Keratinocyte (primary cell): ENCODE data around the gene DBI. TPM values are rescaled to one million over a fixed set of nuclear protein-coding genes. Genes with fewer than 3 reads are reported as not detected.

Source experiments
- DNase-seq: peaks from one replicate; pipeline ENCODE4 v3.0.0-alpha.2; 2011; ENCODE audit warnings: low read depth, missing footprints, low spot score
- FAIRE-seq: peaks from 2 replicates; lab custom pipeline; 2011; peaks lifted over from hg19 to GRCh38; lab: Jason Lieb, UNC
- H2AFZ ChIP-seq: 2 replicates; pipeline ENCODE4 v1.6.0; 2012; ENCODE audit warnings: low read length, control low read depth, inconsistent platforms; ENCODE audit not compliant: control insufficient read depth
- H3K27ac ChIP-seq: 2 replicates; pipeline ENCODE4 v1.5.1; 2011; ENCODE audit warnings: low read length; ENCODE audit not compliant: control insufficient read depth, insufficient read depth
- H3K27me3 ChIP-seq: 3 replicates; pipeline ENCODE4 v1.6.0; 2011; ENCODE audit warnings: low read length; ENCODE audit not compliant: control insufficient read depth, insufficient read depth; ENCODE audit errors: extremely low read depth
- H3K36me3 ChIP-seq, 2 experiments: 2 replicates in 1 of 2; 3 replicates in 1 of 2; pipeline ENCODE4 v1.5.1; 2011; ENCODE audit warnings: low read length in 2 of 2, mild to moderate bottlenecking in 1 of 2; ENCODE audit not compliant: control insufficient read depth in 2 of 2, insufficient read depth in 2 of 2; ENCODE audit errors: extremely low read depth in 1 of 2
- H3K4me1 ChIP-seq: 3 replicates; pipeline ENCODE4 v1.5.1; 2011; ENCODE audit warnings: low read length; ENCODE audit not compliant: control insufficient read depth, insufficient read depth; ENCODE audit errors: extremely low read depth
- H3K4me2 ChIP-seq: 3 replicates; pipeline ENCODE4 v1.6.0; 2011; ENCODE audit warnings: low read depth, low read length; ENCODE audit not compliant: control insufficient read depth, insufficient read depth; ENCODE audit errors: extremely low read depth
- H3K4me3 ChIP-seq, 3 experiments: fragments of 200-600 bp in 1 of 3; sonication (generic) in 1 of 3; 2 replicates in 2 of 3; 3 replicates in 1 of 3; pipeline ENCODE4 v1.5.1; 2011 to 2016; ENCODE audit warnings: low read length in 3 of 3, mild to moderate bottlenecking in 3 of 3, control low read depth in 2 of 3, inconsistent platforms in 1 of 3, low read depth in 1 of 3, mixed read lengths in 1 of 3, mixed run types in 1 of 3, moderate library complexity in 1 of 3; ENCODE audit not compliant: control insufficient read depth in 2 of 3, insufficient read depth in 2 of 3; ENCODE audit errors: extremely low read depth in 1 of 3
- H3K79me2 ChIP-seq: 2 replicates; pipeline ENCODE4 v1.6.0; 2012; ENCODE audit warnings: low read length; ENCODE audit not compliant: control insufficient read depth, insufficient read depth
- H3K9ac ChIP-seq: 3 replicates; pipeline ENCODE4 v1.6.0; 2011; ENCODE audit warnings: low read length; ENCODE audit not compliant: control insufficient read depth, insufficient read depth; ENCODE audit errors: extremely low read depth
- H3K9me1 ChIP-seq: 3 replicates; pipeline ENCODE4 v1.6.0; 2011; ENCODE audit warnings: low read length; ENCODE audit not compliant: control insufficient read depth, insufficient read depth; ENCODE audit errors: extremely low read depth
- H3K9me3 ChIP-seq: 2 replicates; pipeline ENCODE4 v1.5.1; 2012; ENCODE audit warnings: low read depth, low read length; ENCODE audit not compliant: control insufficient read depth
- H4K20me1 ChIP-seq: 3 replicates; pipeline ENCODE4 v1.6.0; 2011; ENCODE audit warnings: low read length; ENCODE audit not compliant: control insufficient read depth, insufficient read depth; ENCODE audit errors: extremely low read depth
- EZH2 ChIP-seq: IDR thresholded peaks from one replicate; pipeline ENCODE4 v1.6.1; 2012; ENCODE audit warnings: inconsistent platforms, mild to moderate bottlenecking, low read length, moderate library complexity
- dilution Hi-C: fragments of 300-500 bp; cut with MboI; formaldehyde crosslinking; loops from one replicate; pipeline ENCODE4 v1.7.0; 2020; ENCODE audit warnings: low sequenced_read_pairs; ENCODE audit not compliant: extremely low pct_ligation_motif_present
- polyA plus RNA-seq, 5 experiments: library from polyadenylated mRNA; depleted of rRNA in 3 of 5; stranded (reverse) in 3 of 5; stranded (forward) in 1 of 5; unstranded in 1 of 5; fragments of >200 nt; gene quantifications; 1 replicate in 1 of 5; 2 replicates in 3 of 5; 3 replicates in 1 of 5; pipeline versions ENCODE4 v1.2.1 to v1.2.3, GENCODE V29; 2011 to 2012; ENCODE audit warnings: missing spikeins in 2 of 5, low read depth in 1 of 5, low replicate concordance in 1 of 5
- TF ChIP-seq, protein P1 (sequence below), 3 experiments: IDR thresholded peaks in 1 of 3; conservative IDR thresholded peaks in 1 of 3; optimal IDR thresholded peaks in 1 of 3; 2 replicates in 2 of 3; 3 replicates in 1 of 3; pipeline versions ENCODE3 to v1.5.1; 2011; ENCODE audit warnings: low read length in 3 of 3, mild to moderate bottlenecking in 3 of 3, moderate library complexity in 2 of 3, control low read depth in 1 of 3, inconsistent platforms in 1 of 3; ENCODE audit not compliant: insufficient read depth in 2 of 3; ENCODE audit errors: extremely low read depth in 1 of 3

DBI gene
- polyA plus RNA-seq, 1 donor (not counting 4 experiments of a cell fraction or from before 2014, with no cell fraction given), result 590 TPM

- no peak for DNase-seq
- no peak overlapping the region for H3K9ac ChIP-seq
- no peaks in the 10 kb centered on the region for H3K9me1 ChIP-seq
- no peak overlapping the region for H3K4me3 ChIP-seq
- H2AFZ ChIP-seq, result no peak overlapping the region
- H3K36me3 ChIP-seq, result no peaks in the 10 kb centered on the region
- H3K27ac ChIP-seq, result no peak overlapping the region
- H3K4me2 ChIP-seq, result no peak overlapping the region
- dilution Hi-C loops, result no loop called here
- H3K79me2 ChIP-seq, result no peaks in the 10 kb centered on the region
- H3K4me1 ChIP-seq, result peaks cover 10% of the 10 kb centered on the region
- H4K20me1 ChIP-seq, result no peaks in the 10 kb centered on the region
- no peaks in the 10 kb centered on the region for H3K9me3 ChIP-seq
- TF ChIP-seq, protein P1, sequence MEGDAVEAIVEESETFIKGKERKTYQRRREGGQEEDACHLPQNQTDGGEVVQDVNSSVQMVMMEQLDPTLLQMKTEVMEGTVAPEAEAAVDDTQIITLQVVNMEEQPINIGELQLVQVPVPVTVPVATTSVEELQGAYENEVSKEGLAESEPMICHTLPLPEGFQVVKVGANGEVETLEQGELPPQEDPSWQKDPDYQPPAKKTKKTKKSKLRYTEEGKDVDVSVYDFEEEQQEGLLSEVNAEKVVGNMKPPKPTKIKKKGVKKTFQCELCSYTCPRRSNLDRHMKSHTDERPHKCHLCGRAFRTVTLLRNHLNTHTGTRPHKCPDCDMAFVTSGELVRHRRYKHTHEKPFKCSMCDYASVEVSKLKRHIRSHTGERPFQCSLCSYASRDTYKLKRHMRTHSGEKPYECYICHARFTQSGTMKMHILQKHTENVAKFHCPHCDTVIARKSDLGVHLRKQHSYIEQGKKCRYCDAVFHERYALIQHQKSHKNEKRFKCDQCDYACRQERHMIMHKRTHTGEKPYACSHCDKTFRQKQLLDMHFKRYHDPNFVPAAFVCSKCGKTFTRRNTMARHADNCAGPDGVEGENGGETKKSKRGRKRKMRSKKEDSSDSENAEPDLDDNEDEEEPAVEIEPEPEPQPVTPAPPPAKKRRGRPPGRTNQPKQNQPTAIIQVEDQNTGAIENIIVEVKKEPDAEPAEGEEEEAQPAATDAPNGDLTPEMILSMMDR (optimal IDR thresholded peaks at IDR 0.05 in 1 of 3, IDR thresholded peaks at IDR 0.05 in 1 of 3, conservative IDR thresholded peaks at IDR 0.05 in 1 of 3; ENCODE audit: extremely low read depth in 1 of 3, insufficient read depth in 2 of 3, low read length in 3 of 3), result no peak
- TF ChIP-seq EZH2, result no peak
- no peaks in the 10 kb centered on the region for H3K27me3 ChIP-seq
- FAIRE-seq, result no peak
These were observed 16.8 kb downstream of the DBI start for GRCh38 chr2:119383410-119384140.

DNA sequence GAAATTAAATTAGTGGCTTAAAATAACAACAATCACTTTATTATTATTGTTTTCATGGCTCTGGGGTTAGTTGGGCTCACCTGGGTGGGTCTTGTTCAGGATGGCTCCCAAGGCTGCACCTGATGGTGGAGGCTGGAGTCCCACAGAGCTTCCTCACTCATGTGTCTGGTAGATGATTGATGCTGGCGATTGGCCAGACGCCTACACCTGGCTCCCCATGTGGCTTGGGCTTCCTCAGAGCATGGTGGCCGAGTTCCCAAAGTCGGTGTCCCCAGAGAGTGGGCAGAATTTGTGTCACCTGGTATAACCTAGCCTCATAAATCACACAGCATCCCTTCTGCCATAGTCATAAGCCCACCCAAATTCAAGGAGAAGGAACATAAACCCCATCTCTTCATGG, 18.2 kb downstream of the DBI start:
- H3K4me2 ChIP-seq, result no peak overlapping the region
- FAIRE-seq, result no peak
- no peak overlapping the region for H3K9ac ChIP-seq
- H3K36me3 ChIP-seq, result no peaks in the 10 kb centered on the region
- H3K79me2 ChIP-seq, result no peaks in the 10 kb centered on the region
- H4K20me1 ChIP-seq, result no peaks in the 10 kb centered on the region
- H3K27me3 ChIP-seq, result no peaks in the 10 kb centered on the region
- no peak overlapping the region for H3K27ac ChIP-seq
- H3K4me1 ChIP-seq, result peaks cover 22% of the 10 kb centered on the region
- H3K9me1 ChIP-seq, result no peaks in the 10 kb centered on the region
- dilution Hi-C loops, result no loop called here
- TF ChIP-seq EZH2, result no peak
- TF ChIP-seq, protein P1 (optimal IDR thresholded peaks at IDR 0.05 in 1 of 3, IDR thresholded peaks at IDR 0.05 in 1 of 3, conservative IDR thresholded peaks at IDR 0.05 in 1 of 3; ENCODE audit: extremely low read depth in 1 of 3, insufficient read depth in 2 of 3, low read length in 3 of 3), result no peak
- no peak overlapping the region for H2AFZ ChIP-seq
- DNase-seq, result no peak
- no peaks in the 10 kb centered on the region for H3K9me3 ChIP-seq
- no peak overlapping the region for H3K4me3 ChIP-seq
